Fibroblast of mammary gland (primary cell): ENCODE results near the gene TMEM52B.
A peak's percentile ranks its signal among the peaks of the same experiment; 100 is the strongest.

Source experiments
- DNase-seq: peaks from one replicate; pipeline ENCODE4 v3.0.0-alpha.2; 2010; ENCODE audit warnings: low read depth
- H3K4me3 ChIP-seq: 2 replicates; pipeline ENCODE4 v1.5.1; 2011; ENCODE audit warnings: low read depth, mild to moderate bottlenecking, low read length, moderate library complexity; ENCODE audit not compliant: control insufficient read depth
- TF ChIP-seq, protein P1 (sequence below): conservative IDR thresholded peaks from 2 replicates; pipeline ENCODE4 v1.5.1; 2011; ENCODE audit warnings: low read depth, low read length, inconsistent platforms; ENCODE audit not compliant: control insufficient read depth, insufficient read depth

TMEM52B gene

GRCh38 chr12:10210225-10210624 lies 31.4 kb downstream of the TMEM52B start:
- no peak for DNase-seq

GRCh38 chr12:10211101-10211939 lies 32.5 kb downstream of the TMEM52B start:
- no peak overlapping the region for H3K4me3 ChIP-seq
- DNase-seq, result no peak
- TF ChIP-seq, protein P1, sequence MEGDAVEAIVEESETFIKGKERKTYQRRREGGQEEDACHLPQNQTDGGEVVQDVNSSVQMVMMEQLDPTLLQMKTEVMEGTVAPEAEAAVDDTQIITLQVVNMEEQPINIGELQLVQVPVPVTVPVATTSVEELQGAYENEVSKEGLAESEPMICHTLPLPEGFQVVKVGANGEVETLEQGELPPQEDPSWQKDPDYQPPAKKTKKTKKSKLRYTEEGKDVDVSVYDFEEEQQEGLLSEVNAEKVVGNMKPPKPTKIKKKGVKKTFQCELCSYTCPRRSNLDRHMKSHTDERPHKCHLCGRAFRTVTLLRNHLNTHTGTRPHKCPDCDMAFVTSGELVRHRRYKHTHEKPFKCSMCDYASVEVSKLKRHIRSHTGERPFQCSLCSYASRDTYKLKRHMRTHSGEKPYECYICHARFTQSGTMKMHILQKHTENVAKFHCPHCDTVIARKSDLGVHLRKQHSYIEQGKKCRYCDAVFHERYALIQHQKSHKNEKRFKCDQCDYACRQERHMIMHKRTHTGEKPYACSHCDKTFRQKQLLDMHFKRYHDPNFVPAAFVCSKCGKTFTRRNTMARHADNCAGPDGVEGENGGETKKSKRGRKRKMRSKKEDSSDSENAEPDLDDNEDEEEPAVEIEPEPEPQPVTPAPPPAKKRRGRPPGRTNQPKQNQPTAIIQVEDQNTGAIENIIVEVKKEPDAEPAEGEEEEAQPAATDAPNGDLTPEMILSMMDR, result no peak

More at GRCh38 chr12:10210225-10210624, 31.4 kb downstream of the TMEM52B start:
- H3K4me3 ChIP-seq, result no peak overlapping the region
- TF ChIP-seq, protein P1, result no peak

- H3K4me3 ChIP-seq, result peak overlapping the region; percentile 83
- peak; percentile 100 for DNase-seq
- TF ChIP-seq, protein P1, result no peak
Measured at GRCh38 chr12:10211940-10212738, 33.3 kb downstream of the TMEM52B start.

GRCh38 chr12:10212739-10213131 lies 33.9 kb downstream of the TMEM52B start, which contains the start of gene GABARAPL1:
GABARAPL1 (plus strand) TSS chr12:10212877; CDS start chr12:10213130, 253 bp downstream.
- peak; percentile 77 for DNase-seq
- H3K4me3 ChIP-seq, result peak within 1 kb of the TSS; percentile 83
- TF ChIP-seq, protein P1, result no peak

- TF ChIP-seq, protein P1, result no peak
- peak overlapping the region; percentile 83 for H3K4me3 ChIP-seq
- DNase-seq, result peak; percentile 91
Measured at GRCh38 chr12:10213168-10214135, 34.6 kb downstream of the TMEM52B start.
